WTC11 (cell line): Measurements from ENCODE around the gene GIMAP7.

ENCODE experiments used
- ATF3 ChIP-seq: sonication (generic); formaldehyde crosslinking; conservative IDR thresholded peaks from 2 replicates; pipeline ENCODE4 v1.8.1; 2022; ENCODE audit warnings: mild to moderate bottlenecking, missing genetic modification reagents
- ESRRA ChIP-seq: sonication (generic); formaldehyde crosslinking; IDR thresholded peaks from 2 replicates; pipeline ENCODE4 v1.8.1; 2022; ENCODE audit warnings: mild to moderate bottlenecking, missing genetic modification reagents, borderline replicate concordance
- TP53 ChIP-seq: sonication (generic); formaldehyde crosslinking; IDR thresholded peaks from 2 replicates; pipeline ENCODE4 v1.8.1; 2023; ENCODE audit warnings: mild to moderate bottlenecking, missing genetic modification reagents
- ZNF671 ChIP-seq: fragments of 250-450 bp; sonication (Bioruptor Pico); IDR thresholded peaks from 2 replicates; pipeline ENCODE4 v1.8.0; 2021; ENCODE audit warnings: mild to moderate bottlenecking
- TF ChIP-seq, protein P1 (sequence below): fragments of 200-600 bp; IDR thresholded peaks from 2 replicates; pipeline ENCODE4 v1.8.0; 2022; ENCODE audit warnings: antibody characterized with exemption

- TF ChIP-seq, protein P1, sequence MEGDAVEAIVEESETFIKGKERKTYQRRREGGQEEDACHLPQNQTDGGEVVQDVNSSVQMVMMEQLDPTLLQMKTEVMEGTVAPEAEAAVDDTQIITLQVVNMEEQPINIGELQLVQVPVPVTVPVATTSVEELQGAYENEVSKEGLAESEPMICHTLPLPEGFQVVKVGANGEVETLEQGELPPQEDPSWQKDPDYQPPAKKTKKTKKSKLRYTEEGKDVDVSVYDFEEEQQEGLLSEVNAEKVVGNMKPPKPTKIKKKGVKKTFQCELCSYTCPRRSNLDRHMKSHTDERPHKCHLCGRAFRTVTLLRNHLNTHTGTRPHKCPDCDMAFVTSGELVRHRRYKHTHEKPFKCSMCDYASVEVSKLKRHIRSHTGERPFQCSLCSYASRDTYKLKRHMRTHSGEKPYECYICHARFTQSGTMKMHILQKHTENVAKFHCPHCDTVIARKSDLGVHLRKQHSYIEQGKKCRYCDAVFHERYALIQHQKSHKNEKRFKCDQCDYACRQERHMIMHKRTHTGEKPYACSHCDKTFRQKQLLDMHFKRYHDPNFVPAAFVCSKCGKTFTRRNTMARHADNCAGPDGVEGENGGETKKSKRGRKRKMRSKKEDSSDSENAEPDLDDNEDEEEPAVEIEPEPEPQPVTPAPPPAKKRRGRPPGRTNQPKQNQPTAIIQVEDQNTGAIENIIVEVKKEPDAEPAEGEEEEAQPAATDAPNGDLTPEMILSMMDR: no peak
- TF ChIP-seq ZNF671: no peak
- no peak for TF ChIP-seq ESRRA (CRISPR knock-in tag)
- no peak for TF ChIP-seq ATF3 (CRISPR knock-in tag)
- no peak for TF ChIP-seq TP53 (CRISPR knock-in tag)
Measured at GRCh38 chr7:150564006-150564405, 49.3 kb downstream of the GIMAP7 start.
